ENCODE measurements around the gene DCDC2C. TPM values are rescaled to one million over a fixed set of nuclear protein-coding genes. Genes with fewer than 3 reads are reported as not detected.

The DCDC2C gene
- total RNA-seq, 1 donor from 2014 or later, result not detected

- Mint-ChIP-seq H3K4me3 (ENCODE audit: low read depth) (no peak overlapping the region), H3K27ac (no peak overlapping the region), H3K9me3 (ENCODE audit: low read depth) (no peaks in the 10 kb centered on the region), H3K4me1 (ENCODE audit: low read depth) (no peaks in the 10 kb centered on the region), H3K27me3 (peaks cover 38% of the 10 kb centered on the region), H3K36me3 (ENCODE audit: insufficient read depth) (no peaks in the 10 kb centered on the region)
- no peak for DNase-seq (ENCODE audit: low spot score, unreplicated experiment)
- no peak for TF ChIP-seq CTCF (IDR thresholded peaks at IDR 0.05; ENCODE audit: unreplicated experiment)
Measured at GRCh38 chr2:3769766-3770165, 66.4 kb downstream of the DCDC2C start.

DNA sequence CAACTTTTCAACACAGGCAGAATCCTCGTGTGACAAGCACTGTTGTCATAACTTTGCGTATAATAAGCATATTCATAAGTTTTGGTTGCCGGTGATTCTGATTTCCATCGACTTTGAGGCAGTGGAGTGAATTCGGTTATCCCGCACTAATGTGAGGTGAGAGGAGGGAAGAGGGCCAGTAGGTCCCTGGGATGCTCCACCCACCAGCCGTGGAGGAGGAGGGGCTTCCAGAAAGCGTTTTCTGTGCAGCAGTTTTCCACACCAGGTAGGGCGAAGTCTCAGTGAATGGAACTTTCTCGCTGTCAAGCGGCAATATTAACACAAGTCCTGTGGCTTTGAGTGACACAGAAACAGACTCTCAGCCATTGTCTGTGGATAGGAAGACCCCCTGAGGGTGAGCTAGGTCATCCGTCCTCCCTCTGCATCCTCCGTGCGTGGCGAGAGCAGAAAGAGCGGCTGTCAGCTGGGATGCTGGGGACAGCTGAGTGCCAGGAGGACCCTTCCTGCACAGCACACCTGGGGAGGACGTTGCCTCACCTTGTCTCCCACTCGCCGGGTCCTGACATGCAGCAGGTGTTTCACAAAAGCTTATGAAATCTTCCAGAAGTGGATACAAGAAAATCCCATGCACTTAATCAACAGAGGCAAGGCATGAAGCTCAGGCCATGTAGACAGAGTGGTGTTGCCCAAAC, 67.5 kb downstream of the DCDC2C start:
- Mint-ChIP-seq H3K4me3 (ENCODE audit: low read depth) (no peak overlapping the region), H3K4me1 (ENCODE audit: low read depth) (no peaks in the 10 kb centered on the region), H3K27me3 (peaks cover 29% of the 10 kb centered on the region), H3K9me3 (ENCODE audit: low read depth) (no peaks in the 10 kb centered on the region), H3K36me3 (ENCODE audit: insufficient read depth) (no peaks in the 10 kb centered on the region), H3K27ac (no peak overlapping the region)
- TF ChIP-seq CTCF (IDR thresholded peaks at IDR 0.05; ENCODE audit: unreplicated experiment), result no peak
- no peak for DNase-seq (ENCODE audit: low spot score, unreplicated experiment)

DNA sequence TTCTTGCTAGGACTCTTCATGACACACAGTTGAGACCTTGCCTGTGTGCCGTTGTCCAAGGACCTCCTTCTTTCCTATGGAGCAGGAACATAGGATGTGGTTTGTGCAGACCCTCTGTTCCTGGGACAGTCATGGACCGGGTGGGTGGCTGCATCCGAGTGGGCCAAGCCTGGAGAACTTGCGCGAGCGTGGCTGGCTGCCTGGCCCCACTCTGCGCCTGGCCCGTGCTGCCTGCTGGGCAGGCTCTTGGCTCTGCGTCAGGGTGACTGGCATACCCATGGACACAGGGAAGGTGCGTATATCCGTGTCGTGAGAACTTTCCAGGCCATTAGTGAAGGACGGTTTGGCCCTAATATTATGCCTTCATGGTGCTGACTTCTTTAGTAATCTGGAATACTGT, 68.2 kb downstream of the DCDC2C start:
- Mint-ChIP-seq H3K9me3 (ENCODE audit: low read depth) (no peaks in the 10 kb centered on the region), H3K27me3 (peaks cover 32% of the 10 kb centered on the region), H3K4me3 (ENCODE audit: low read depth) (no peak overlapping the region), H3K27ac (no peak overlapping the region), H3K36me3 (ENCODE audit: insufficient read depth) (no peaks in the 10 kb centered on the region), H3K4me1 (ENCODE audit: low read depth) (no peaks in the 10 kb centered on the region)
- DNase-seq (ENCODE audit: low spot score, unreplicated experiment), result no peak
- no peak for TF ChIP-seq CTCF (IDR thresholded peaks at IDR 0.05; ENCODE audit: unreplicated experiment)

GRCh38 chr2:3774336-3774735, 71.0 kb downstream of the DCDC2C start:
- no peak for DNase-seq (ENCODE audit: low spot score, unreplicated experiment)
- Mint-ChIP-seq H3K4me3 (ENCODE audit: low read depth) (no peak overlapping the region), H3K27me3 (peaks cover 37% of the 10 kb centered on the region), H3K4me1 (ENCODE audit: low read depth) (peaks cover under 1% of the 10 kb centered on the region), H3K9me3 (ENCODE audit: low read depth) (no peaks in the 10 kb centered on the region), H3K36me3 (ENCODE audit: insufficient read depth) (no peaks in the 10 kb centered on the region), H3K27ac (no peak overlapping the region)
- no peak for TF ChIP-seq CTCF (IDR thresholded peaks at IDR 0.05; ENCODE audit: unreplicated experiment)

DNA sequence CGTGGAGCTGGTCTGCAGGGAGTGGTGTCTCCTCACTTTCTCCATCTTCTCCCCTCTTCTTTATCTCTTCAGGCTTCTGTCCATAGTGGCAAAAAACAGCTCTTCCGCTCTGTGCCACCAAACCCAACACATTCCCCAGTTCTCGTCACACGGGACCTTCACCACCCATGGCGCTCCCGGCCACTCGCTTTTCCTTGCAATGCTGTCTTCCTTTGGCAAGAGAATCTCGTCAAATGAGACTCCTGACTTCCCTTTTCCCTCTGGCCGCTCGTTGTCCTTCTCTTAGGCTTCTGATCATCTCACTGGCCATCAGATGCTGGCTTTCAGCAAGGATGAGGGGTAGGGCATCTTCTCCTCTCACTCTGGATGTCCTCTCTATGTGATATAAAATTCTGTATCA, 72.9 kb downstream of the DCDC2C start:
- no peak for DNase-seq (ENCODE audit: low spot score, unreplicated experiment)
- no peak overlapping the region for H3K4me3 Mint-ChIP-seq (ENCODE audit: low read depth)
- no peaks in the 10 kb centered on the region for H3K9me3 Mint-ChIP-seq (ENCODE audit: low read depth)
- peaks cover 7% of the 10 kb centered on the region for H3K4me1 Mint-ChIP-seq (ENCODE audit: low read depth)
- H3K36me3 Mint-ChIP-seq (ENCODE audit: insufficient read depth), result no peaks in the 10 kb centered on the region
- H3K27ac Mint-ChIP-seq, result no peak overlapping the region
- peaks cover 32% of the 10 kb centered on the region for H3K27me3 Mint-ChIP-seq
- TF ChIP-seq CTCF (IDR thresholded peaks at IDR 0.05; ENCODE audit: unreplicated experiment), result no peak
